Ammon's horn (tissue), 1 donor: ENCODE data around the gene HOXA5.

ENCODE experiments used
- DNase-seq: peaks from one replicate; pipeline ENCODE4 v3.0.0-alpha.2; 2016; ENCODE audit warnings: low spot score

The HOXA5 gene

GRCh38 chr7:27143023-27143949, at the start of gene HOXA5:
Gene HOXA5, minus strand, starts transcription at chr7:27143681. Its CDS starts 74 bp downstream, at chr7:27143607.
- no peak for DNase-seq

- DNase-seq: no peak
These were observed 49.3 kb upstream of the HOXA5 start for GRCh38 chr7:27192546-27193334.

GRCh38 chr7:27191833-27192545, 48.5 kb upstream of the HOXA5 start:
- no peak for DNase-seq

- DNase-seq: no peak
These were observed 47.8 kb upstream of the HOXA5 start for GRCh38 chr7:27191161-27191731.

DNA sequence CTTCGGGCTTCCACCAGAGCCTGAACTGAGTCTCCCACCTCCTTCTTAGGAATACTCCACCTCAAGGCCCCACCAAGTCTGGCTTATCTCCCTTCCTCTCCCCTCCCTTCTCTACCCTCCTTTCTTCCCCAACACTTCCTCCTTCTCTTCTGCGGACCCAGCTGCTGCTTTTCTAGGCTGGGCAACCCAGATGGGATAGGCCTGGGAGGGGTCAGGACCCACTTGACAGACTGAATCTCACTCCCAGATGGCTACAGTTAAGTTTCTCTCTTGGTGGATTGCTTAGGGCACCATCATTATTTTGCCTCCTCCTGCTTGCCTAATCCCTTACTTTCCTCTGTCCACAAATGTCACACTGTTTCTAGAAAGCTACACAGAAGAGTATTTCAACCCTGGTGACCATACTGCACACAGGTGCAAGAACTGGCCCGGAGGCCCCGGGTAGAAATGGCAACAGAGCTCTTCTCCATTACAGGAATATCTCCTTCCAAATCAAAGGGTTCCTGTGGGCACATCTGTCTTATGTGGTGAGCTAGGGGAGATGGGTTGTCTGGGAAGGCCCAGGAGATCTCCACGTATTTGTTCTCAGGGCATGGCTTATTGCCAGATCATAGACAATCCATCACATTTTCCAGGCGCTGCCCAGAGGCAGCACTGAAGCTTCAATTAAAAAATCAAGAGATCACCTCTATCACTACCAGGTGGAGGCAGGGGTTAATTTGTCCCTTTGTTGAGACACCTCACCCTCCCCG, 46.7 kb upstream of the HOXA5 start:
- DNase-seq: no peak

DNA sequence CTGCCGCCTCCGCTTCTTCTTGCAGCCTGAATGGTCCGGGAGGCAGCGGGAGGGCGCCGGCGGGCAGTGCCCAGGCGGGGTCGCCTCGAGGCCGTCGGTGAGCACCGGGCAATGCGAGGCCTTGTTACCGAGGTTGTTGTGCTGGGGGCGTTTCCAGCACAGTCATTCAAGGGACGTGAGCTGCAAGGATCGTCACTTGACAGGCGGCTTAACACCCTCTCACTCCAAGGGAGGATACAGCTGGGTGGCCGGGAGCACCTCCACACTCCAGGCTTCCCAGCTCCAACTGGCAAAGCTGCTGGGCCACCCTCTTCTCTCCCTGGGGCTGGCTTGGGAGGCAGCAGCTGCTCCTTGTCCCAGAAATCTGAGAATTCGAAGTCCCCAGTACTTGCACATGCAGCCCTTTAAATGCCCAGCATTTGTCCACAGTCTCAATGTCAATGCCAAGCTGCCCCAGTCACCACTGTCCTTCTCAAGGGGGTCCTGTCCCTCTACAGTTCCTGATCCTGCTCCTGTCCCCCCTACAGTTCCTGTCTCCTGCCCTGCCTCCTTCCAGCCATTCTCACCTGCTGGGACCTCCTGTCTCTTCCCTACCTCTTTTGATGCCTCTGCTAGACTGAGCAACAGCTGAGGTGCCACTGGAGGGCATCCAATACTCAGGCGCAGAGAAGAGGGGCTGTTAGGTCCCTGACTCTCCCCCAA, 46.0 kb upstream of the HOXA5 start:
- no peak for DNase-seq

DNA sequence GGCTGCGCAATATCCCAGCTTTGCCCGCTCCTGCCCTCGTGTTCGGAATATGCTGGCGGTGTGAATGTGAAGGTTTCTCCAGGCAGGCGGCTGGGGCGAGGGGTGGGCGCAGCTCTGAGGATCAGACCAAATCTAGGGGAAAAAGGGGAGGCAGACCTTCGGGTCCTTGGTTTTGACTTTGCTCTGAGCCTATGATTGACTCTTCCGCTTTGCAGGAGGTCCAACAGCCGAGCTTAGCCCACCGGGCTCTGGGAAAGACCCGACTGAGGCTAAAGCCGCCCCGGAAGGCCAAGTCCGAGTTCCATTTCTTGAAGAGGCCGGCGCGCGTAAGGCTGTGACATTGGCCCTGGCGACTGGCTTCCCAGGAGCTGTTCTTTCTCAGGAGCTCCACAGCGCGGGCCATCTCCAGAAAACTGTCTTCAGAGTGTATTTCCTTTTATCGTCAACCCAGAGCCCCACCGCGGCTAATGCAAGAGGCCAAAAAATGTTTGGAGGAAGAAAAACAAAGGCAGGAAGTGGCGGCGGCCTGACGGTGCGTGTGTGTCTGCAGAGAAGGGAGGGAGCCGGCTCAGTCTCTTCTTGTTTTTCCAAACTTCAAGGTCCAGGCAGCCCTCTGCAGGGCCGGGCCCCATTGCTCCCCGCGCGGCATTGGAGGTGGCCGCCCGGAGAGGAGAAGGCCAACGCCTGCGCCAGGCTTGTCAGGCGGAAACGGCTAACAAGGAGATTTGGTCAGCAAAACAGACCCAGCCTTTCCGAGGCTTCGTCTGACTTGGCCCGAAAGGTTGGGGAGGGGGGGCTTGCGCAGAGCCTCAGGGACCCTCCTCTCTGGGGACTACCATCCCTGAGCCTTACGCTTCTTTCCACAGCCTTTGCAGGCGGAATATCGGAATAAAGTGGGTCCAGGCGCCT, 45.2 kb upstream of the HOXA5 start:
- DNase-seq: no peak

DNA sequence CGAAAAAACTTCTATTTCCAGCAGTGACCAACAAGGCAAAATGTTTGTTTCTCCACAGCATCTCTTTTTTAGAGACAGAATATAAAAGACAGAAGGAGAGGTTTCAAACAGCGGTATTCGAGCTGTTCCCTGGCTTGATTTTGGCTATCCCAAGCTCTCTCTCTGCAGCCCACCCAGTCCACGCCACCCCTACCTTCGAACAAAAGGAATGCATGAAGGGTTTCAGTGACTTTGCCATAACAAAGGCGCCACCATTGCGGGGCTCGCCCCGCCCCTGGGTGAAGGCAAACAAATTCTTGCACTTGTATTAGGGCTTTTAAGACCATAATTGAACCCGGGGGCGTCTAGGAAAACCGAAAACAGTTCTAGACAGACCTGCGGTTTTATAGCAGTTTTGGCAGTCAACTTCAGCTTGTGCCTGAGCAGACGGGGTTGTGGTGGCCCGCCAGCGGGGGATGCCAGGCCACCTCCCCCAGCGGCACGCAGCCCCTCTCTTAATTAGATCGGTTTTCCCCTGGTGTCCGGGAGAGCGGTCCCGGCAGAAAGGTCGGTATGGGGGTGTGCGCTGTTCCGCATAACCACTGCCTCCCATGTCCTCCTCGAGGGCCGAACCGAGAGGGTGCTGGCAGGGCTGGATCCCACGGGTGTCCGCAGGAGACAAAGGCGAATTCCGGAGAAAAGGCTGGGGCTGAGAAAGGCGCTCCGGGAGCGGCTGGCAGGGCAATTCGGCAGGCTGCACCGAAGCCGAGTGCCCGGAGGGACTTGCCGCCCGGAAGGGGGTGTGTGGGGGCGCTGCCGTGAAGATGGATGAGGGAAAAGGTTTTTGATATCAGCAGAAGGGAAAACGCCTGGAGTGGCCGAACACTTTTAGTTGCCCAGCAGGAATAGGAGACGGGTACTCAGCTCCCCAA, 44.2 kb upstream of the HOXA5 start:
- DNase-seq: no peak

DNA sequence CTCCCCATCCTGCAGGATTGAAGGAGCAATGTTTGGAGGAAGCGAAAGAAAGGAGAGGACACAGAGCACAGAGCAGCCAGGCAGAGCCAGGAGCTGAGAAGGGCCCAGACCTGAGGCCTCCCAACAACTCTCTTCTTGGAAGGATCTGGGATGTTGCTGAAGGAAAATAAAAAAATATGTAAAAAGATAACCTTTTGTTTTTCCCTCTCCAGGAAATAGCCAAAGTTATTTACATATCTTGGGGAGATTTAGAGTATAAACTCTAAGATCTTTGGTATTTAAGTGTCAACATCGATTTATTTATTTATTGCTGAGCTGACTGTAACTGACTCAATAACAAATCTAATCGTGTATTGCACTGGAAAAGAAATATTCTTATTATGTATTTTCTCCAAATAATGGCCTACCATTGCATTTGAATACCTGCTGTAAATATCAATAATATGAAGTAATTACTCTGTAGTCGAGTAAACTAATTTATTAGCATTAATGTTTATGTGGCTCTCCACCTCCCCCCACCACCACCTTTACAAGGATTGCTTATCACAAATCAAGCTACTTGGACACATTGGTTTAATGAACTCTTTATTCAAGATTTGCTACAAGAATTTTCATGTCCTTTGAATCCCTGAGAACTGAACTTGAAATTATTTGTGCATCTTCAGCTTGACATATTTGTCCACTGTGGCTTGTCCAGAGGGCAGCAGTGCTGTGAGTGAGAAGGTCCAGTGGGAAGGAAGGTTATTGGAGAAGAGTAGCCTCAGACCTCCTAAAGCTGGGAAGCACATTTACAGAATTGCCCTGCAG, 43.4 kb upstream of the HOXA5 start:
- no peak for DNase-seq

- DNase-seq: no peak
These were observed 42.6 kb upstream of the HOXA5 start for GRCh38 chr7:27185854-27186667.

DNA sequence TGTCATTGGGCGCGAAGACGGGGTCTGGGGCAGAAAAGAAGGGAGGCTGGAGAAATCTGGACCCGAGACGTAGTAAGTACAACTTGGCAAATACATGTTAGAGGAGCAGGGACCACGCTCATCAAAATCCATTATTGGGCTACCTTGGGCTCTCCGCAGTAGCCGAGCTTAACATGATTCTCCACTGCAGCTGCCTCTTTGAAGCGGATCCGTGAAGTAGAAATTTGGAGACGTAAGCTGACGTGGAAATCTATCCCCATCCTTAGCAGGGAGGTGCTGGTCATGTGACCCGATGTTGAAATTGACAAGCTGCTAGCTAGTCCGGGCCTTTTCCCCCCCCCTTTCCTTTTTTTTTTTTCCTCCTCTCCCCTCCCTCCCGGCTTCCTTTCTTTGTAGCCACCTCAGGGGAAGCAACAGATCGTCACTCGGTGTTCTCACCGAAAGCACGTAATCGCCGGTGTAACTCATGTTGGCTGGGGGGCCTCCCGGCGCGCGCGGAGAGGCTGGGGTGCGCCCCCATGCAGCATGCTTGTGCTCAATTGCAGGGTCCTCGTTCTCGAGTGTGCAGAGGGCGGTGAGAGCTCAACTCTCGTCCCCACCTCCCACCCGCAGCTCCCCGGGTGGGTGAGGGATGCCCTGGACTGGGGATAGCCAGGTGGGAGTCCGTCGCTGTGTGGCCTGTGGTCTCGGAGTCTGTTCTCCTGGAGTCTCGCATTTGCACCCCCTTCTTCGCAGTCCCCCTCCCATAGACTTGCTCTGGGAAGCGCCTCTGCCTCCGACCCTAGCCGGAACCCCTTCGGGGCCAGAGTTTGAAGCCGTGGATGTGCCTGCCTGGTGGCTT, 41.8 kb upstream of the HOXA5 start, which contains the start of gene HOXA11:
TSS of gene HOXA11 (minus strand) at position 220 of the 841 bp plus-strand sequence. CDS start at position 132, 88 bp downstream.
- DNase-seq: no peak

- DNase-seq: no peak
These were observed 41.0 kb upstream of the HOXA5 start for GRCh38 chr7:27184337-27185012.

- no peak for DNase-seq
These were observed 40.3 kb upstream of the HOXA5 start for GRCh38 chr7:27183682-27184336.

GRCh38 chr7:27182861-27183681, 39.6 kb upstream of the HOXA5 start:
- DNase-seq: no peak
